Measurements from ENCODE around the gene CTNND2. TPM values are rescaled to one million over a fixed set of nuclear protein-coding genes. Genes with fewer than 3 reads are reported as not detected.

CTNND2 gene
- total and polyA plus RNA-seq, 4 donors = 0.30 to 2.2 (median 0.71) TPM

DNA sequence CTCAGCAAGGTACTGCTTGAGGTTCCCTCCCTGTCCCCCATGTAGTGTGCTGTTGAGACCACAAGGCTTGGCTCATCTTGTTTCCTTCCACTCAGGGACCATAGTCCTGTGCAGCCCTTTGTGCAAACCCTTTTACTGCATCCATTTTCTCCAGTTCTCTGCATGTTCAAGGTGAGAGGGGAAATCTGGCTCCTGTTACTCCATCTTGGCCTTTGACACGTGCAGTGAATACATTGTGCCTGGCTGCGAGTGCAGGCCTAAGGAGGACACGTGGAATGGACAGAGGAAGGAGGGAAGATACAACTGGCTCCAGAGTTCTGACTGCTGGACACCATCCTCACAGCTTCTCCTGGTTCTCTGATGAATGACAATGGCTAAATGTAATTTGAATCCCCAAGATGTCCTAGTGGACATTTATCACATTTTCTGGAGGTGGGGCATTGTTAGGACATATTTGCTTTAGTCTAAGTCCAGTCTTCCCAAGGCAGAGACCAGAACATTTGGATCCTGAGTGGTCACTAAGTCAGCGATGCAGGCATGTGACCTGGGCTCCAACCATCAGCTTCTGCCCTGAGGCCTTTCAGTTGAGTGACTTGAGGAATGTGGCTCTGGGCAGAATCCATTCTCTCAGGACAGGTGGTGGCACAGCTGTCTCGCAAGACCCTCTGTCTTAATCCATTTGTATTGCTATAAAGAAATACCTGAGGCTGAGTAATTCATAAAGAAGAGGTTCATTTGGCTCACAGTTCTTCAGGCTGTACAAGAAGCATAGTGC lies 954.2 kb downstream of the CTNND2 start:
- no peak overlapping the region for H3K9ac ChIP-seq (ENCODE audit: insufficient read depth in 1 of 2, low read length in 2 of 2)
- H3K27me3 ChIP-seq (ENCODE audit: control insufficient read depth in 3 of 3, insufficient read depth in 3 of 3, low read length in 2 of 3) = no peaks in the 10 kb centered on the region
- H3K9me3 ChIP-seq (ENCODE audit: control insufficient read depth in 4 of 4, insufficient read depth in 3 of 4, low read length in 3 of 4) = peaks cover 0 to 2% (median 0%) of the 10 kb centered on the region in 4 donors
- H3K36me3 ChIP-seq (ENCODE audit: control insufficient read depth in 4 of 4, insufficient read depth in 4 of 4, low read length in 4 of 4) = no peaks in the 10 kb centered on the region
- no peaks in the 10 kb centered on the region for H3K4me1 ChIP-seq (ENCODE audit: control insufficient read depth in 5 of 5, insufficient read depth in 5 of 5, low read length in 5 of 5)
- no peak for DNase-seq
- WGBS, 2 donors = 91% methylated on average over 5 of the region's 5 CpGs
- H3K4me3 ChIP-seq = no peak overlapping the region
- H3K27ac ChIP-seq (ENCODE audit: low read depth in 1 of 2, low read length in 1 of 2) = no peak overlapping the region
- TF ChIP-seq, protein P1, sequence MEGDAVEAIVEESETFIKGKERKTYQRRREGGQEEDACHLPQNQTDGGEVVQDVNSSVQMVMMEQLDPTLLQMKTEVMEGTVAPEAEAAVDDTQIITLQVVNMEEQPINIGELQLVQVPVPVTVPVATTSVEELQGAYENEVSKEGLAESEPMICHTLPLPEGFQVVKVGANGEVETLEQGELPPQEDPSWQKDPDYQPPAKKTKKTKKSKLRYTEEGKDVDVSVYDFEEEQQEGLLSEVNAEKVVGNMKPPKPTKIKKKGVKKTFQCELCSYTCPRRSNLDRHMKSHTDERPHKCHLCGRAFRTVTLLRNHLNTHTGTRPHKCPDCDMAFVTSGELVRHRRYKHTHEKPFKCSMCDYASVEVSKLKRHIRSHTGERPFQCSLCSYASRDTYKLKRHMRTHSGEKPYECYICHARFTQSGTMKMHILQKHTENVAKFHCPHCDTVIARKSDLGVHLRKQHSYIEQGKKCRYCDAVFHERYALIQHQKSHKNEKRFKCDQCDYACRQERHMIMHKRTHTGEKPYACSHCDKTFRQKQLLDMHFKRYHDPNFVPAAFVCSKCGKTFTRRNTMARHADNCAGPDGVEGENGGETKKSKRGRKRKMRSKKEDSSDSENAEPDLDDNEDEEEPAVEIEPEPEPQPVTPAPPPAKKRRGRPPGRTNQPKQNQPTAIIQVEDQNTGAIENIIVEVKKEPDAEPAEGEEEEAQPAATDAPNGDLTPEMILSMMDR (IDR thresholded peaks at IDR 0.05; ENCODE audit: control extremely low read depth, extremely low read depth) = no peak
- no peak for ATAC-seq (ENCODE audit: insufficient read depth, low FRiP score)

DNA sequence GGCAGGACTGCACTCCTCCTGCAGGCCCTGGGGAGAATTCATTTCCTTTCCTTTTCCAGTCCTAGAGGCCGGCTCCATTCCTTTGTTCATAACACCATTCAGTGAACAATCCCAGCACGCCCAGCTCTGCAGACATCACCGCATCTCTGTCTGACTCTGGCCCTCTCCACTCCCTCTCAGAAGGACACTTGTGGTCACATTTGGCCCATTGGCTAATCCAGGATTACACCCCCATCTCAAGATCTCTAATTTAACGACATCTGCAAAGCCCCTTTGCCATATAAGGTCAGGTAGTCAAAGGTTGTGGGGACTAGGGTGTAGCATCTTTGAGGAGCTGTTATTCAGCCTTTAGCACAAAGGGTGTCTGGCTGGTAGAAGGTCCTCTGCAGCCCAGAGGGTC lies 958.2 kb downstream of the CTNND2 start:
- WGBS, 2 donors = 77 to 81% methylated on average over 4 of the region's 4 CpGs
- no peaks in the 10 kb centered on the region for H3K27me3 ChIP-seq (ENCODE audit: control insufficient read depth in 3 of 3, insufficient read depth in 3 of 3, low read length in 2 of 3)
- no peak for ATAC-seq (ENCODE audit: insufficient read depth, low FRiP score)
- TF ChIP-seq, protein P1 (IDR thresholded peaks at IDR 0.05; ENCODE audit: control extremely low read depth, extremely low read depth) = no peak
- no peaks in the 10 kb centered on the region for H3K4me1 ChIP-seq (ENCODE audit: control insufficient read depth in 5 of 5, insufficient read depth in 5 of 5, low read length in 5 of 5)
- no peak overlapping the region for H3K9ac ChIP-seq (ENCODE audit: insufficient read depth in 1 of 2, low read length in 2 of 2)
- no peak overlapping the region for H3K27ac ChIP-seq (ENCODE audit: low read depth in 1 of 2, low read length in 1 of 2)
- no peak for DNase-seq
- no peaks in the 10 kb centered on the region for H3K36me3 ChIP-seq (ENCODE audit: control insufficient read depth in 4 of 4, insufficient read depth in 4 of 4, low read length in 4 of 4)
- no peak overlapping the region for H3K4me3 ChIP-seq
- H3K9me3 ChIP-seq (ENCODE audit: control insufficient read depth in 4 of 4, insufficient read depth in 3 of 4, low read length in 3 of 4) = peaks cover 0 to 3% (median 0%) of the 10 kb centered on the region in 4 donors

DNA sequence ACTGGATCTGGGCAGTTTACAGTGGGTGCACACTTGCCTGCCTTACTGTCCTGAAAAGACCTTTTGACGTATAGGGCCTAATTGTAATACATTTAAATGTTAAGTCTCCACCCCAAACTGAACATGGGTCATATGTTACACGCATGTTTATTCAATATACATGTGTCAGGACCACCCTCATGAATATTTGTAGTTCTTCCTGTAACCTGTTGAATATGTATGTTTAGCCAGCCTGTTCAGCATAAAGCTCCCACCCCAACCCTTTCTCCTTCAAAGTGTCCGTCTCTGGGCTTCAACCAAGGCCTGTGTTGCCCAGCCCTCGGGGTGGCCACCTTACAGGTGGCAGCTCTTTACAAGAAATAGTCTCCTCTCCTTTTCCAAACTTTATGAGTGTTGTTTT lies 962.3 kb downstream of the CTNND2 start:
- H3K36me3 ChIP-seq (ENCODE audit: control insufficient read depth in 4 of 4, insufficient read depth in 4 of 4, low read length in 4 of 4) = no peaks in the 10 kb centered on the region
- no peaks in the 10 kb centered on the region for H3K27me3 ChIP-seq (ENCODE audit: control insufficient read depth in 3 of 3, insufficient read depth in 3 of 3, low read length in 2 of 3)
- no peak for DNase-seq
- no peak overlapping the region for H3K4me3 ChIP-seq
- whole genome bisulfite sequencing, 2 donors = 93 to 95% methylated on average over 4 of the region's 4 CpGs
- H3K4me1 ChIP-seq (ENCODE audit: control insufficient read depth in 5 of 5, insufficient read depth in 5 of 5, low read length in 5 of 5) = no peaks in the 10 kb centered on the region
- no peak overlapping the region for H3K27ac ChIP-seq (ENCODE audit: low read depth in 1 of 2, low read length in 1 of 2)
- H3K9me3 ChIP-seq (ENCODE audit: control insufficient read depth in 4 of 4, insufficient read depth in 3 of 4, low read length in 3 of 4) = peaks cover 0 to 1% (median 0%) of the 10 kb centered on the region in 4 donors
- no peak for ATAC-seq (ENCODE audit: insufficient read depth, low FRiP score)
- H3K9ac ChIP-seq (ENCODE audit: insufficient read depth in 1 of 2, low read length in 2 of 2) = no peak overlapping the region
- TF ChIP-seq, protein P1 (IDR thresholded peaks at IDR 0.05; ENCODE audit: control extremely low read depth, extremely low read depth) = no peak
